Activated T-cell treated with anti-CD3 and anti-CD28 coated beads, Interleukin-2, amount 50 U/mL, for 24 hours (primary cell): ENCODE data around the gene ITGAX.
A peak's percentile ranks its signal among the peaks of the same experiment; 100 is the strongest.

Experiments used
- DNase-seq: peaks from one replicate; pipeline ENCODE4 v3.0.0-alpha.2; 2020
- H3K27ac Mint-ChIP-seq: 2 replicates; pipeline ENCODE4 v1.8.0; 2020; ENCODE audit warnings: mild to moderate bottlenecking, mixed read lengths
- H3K27me3 Mint-ChIP-seq: 2 replicates; pipeline ENCODE4 v1.8.0; 2020; ENCODE audit warnings: mixed read lengths
- H3K36me3 Mint-ChIP-seq: 2 replicates; pipeline ENCODE4 v1.8.0; 2020; ENCODE audit warnings: low read depth, mixed read lengths
- H3K4me1 Mint-ChIP-seq: 2 replicates; pipeline ENCODE4 v1.8.0; 2020; ENCODE audit warnings: low read depth, mixed read lengths
- H3K4me3 Mint-ChIP-seq: 2 replicates; pipeline ENCODE4 v1.8.0; 2020; ENCODE audit warnings: mild to moderate bottlenecking, moderate library complexity, mixed read lengths
- H3K9me3 Mint-ChIP-seq: 2 replicates; pipeline ENCODE4 v1.8.0; 2020; ENCODE audit warnings: mixed read lengths

The ITGAX gene

GRCh38 chr16:31357324-31358109, 2.5 kb downstream of the ITGAX start:
- no peak overlapping the region for H3K4me3 Mint-ChIP-seq
- no peak for DNase-seq
- H3K36me3 Mint-ChIP-seq: no peaks in the 10 kb centered on the region
- H3K9me3 Mint-ChIP-seq: no peaks in the 10 kb centered on the region
- H3K4me1 Mint-ChIP-seq: peaks cover 41% of the 10 kb centered on the region
- H3K27ac Mint-ChIP-seq: peak overlapping the region; percentile 44
- H3K27me3 Mint-ChIP-seq: no peaks in the 10 kb centered on the region

GRCh38 chr16:31360251-31360650, 5.3 kb downstream of the ITGAX start:
- no peaks in the 10 kb centered on the region for H3K36me3 Mint-ChIP-seq
- no peaks in the 10 kb centered on the region for H3K27me3 Mint-ChIP-seq
- no peaks in the 10 kb centered on the region for H3K9me3 Mint-ChIP-seq
- H3K27ac Mint-ChIP-seq: no peak overlapping the region
- DNase-seq: no peak
- H3K4me1 Mint-ChIP-seq: peaks cover 25% of the 10 kb centered on the region
- no peak overlapping the region for H3K4me3 Mint-ChIP-seq

DNA sequence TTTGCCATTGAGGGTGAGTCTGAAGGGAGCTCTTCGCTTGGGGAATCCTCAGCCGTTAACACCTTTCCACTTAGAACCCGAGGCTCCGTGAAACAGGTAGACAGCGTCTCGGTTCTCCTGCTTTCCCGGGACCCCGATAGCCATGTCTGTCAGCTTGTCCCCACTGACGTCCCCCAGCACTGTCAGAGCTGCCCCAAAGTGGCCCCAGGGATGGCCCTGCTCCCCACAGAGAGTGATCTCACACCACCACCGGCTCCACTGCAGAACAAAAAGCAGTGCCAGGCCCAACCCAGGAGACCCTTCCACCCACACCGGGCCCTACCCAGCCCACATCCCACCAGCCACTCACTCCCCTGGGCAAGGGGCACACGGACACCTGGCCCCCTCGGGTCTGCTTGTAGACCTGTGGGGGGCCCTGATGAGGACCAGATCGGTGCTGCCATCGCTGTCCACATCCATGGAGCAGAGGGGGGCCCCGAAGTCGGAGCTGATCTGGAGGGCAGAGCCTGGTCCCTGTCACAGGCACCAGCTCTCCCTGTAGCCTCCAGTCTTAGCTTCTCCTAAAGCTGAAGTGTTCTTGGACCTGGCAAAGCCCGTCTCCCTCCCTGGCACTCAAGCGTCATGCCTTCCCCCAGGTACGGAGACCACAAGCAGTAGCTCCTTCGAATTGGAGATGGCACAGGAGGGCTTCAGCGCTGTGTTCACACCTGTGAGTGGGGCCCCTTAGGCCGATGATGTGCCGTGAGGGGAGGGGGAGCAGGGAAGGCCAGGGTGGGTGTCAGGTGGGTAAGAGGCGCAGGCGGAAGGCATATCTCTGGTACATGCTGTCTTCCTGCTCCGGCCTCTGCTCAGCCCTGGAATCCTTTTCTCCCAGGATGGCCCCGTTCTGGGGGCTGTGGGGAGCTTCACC, 6.5 kb downstream of the ITGAX start:
- Mint-ChIP-seq H3K4me3 (no peak overlapping the region), H3K36me3 (no peaks in the 10 kb centered on the region), H3K27me3 (no peaks in the 10 kb centered on the region), H3K4me1 (peaks cover 24% of the 10 kb centered on the region), H3K9me3 (no peaks in the 10 kb centered on the region), H3K27ac (no peak overlapping the region)
- no peak for DNase-seq

DNA sequence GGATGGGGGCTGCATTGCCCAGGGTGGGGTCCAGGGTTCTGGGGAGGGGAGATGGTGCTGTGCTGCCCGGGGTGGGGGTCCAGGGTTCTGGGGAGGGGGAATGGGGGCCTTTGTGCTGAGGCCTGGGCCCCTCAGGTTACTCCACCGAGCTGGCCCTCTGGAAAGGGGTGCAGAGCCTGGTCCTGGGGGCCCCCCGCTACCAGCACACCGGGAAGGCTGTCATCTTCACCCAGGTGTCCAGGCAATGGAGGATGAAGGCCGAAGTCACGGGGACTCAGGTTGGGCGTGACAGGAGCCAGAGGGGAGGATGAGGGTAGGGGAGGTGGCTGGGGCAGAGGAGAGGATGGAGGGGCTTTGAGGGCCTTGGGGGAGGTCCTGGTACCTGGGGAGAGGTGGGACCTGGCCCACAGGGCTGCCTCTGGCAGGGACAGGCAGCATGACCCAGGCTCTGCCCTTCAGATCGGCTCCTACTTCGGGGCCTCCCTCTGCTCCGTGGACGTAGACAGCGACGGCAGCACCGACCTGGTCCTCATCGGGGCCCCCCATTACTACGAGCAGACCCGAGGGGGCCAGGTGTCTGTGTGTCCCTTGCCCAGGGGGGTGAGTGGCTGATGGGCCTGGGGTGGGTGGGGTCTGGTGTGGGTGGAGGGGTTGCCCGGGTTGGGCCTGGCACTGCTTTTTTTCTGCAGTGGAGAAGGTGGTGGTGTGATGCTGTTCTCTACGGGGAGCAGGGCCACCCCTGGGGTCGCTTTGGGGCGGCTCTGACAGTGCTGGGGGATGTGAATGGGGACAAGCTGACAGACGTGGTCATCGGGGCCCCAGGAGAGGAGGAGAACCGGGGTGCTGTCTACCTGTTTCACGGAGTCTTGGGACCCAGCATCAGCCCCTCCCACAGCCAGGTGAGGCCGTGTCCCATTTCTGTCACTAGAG, 7.8 kb downstream of the ITGAX start:
- Mint-ChIP-seq H3K4me1 (peaks cover 27% of the 10 kb centered on the region), H3K27ac (no peak overlapping the region), H3K4me3 (no peak overlapping the region), H3K27me3 (no peaks in the 10 kb centered on the region), H3K36me3 (no peaks in the 10 kb centered on the region), H3K9me3 (no peaks in the 10 kb centered on the region)
- DNase-seq: no peak

DNA sequence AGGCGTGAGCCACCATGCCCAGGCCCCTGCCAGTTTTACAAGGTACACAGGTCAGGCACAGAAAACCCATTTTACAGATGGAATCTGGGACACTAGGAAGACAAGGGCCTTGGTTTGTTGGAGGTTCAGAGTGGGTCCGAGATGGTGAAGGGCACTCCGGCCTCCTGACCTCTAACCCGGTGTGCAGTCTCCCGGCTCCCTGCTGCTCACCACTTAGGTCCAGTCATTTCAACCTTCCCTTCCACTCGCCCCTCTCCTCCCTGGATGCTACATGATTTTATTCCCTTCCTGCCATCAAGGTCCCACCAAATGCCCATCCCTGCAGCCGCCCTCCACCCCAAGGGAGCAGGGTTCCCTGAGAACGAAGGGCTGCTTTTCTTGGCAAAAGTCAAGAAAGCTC, 8.7 kb downstream of the ITGAX start:
- DNase-seq: no peak
- Mint-ChIP-seq H3K27me3 (no peaks in the 10 kb centered on the region), H3K36me3 (no peaks in the 10 kb centered on the region), H3K27ac (no peak overlapping the region), H3K4me1 (peaks cover 26% of the 10 kb centered on the region), H3K4me3 (no peak overlapping the region), H3K9me3 (no peaks in the 10 kb centered on the region)

GRCh38 chr16:31364421-31364820, 9.4 kb downstream of the ITGAX start:
- Mint-ChIP-seq H3K9me3 (no peaks in the 10 kb centered on the region), H3K4me3 (no peak overlapping the region), H3K27me3 (no peaks in the 10 kb centered on the region), H3K4me1 (peaks cover 26% of the 10 kb centered on the region), H3K36me3 (no peaks in the 10 kb centered on the region), H3K27ac (peak overlapping the region; percentile 44)
- no peak for DNase-seq

GRCh38 chr16:31365131-31365865, 10.3 kb downstream of the ITGAX start:
- Mint-ChIP-seq H3K4me1 (peaks cover 26% of the 10 kb centered on the region), H3K9me3 (no peaks in the 10 kb centered on the region), H3K36me3 (no peaks in the 10 kb centered on the region), H3K27me3 (no peaks in the 10 kb centered on the region), H3K27ac (peak overlapping the region; percentile 34), H3K4me3 (no peak overlapping the region)
- DNase-seq: no peak

- Mint-ChIP-seq H3K36me3 (no peaks in the 10 kb centered on the region), H3K4me3 (no peak overlapping the region)
These were observed 12.9 kb downstream of the ITGAX start for GRCh38 chr16:31367853-31368252.

GRCh38 chr16:31371008-31371407, 16.0 kb downstream of the ITGAX start:
- Mint-ChIP-seq H3K9me3 (no peaks in the 10 kb centered on the region), H3K36me3 (no peaks in the 10 kb centered on the region), H3K27ac (no peak overlapping the region)

More at GRCh38 chr16:31367853-31368252, 12.9 kb downstream of the ITGAX start:
- peaks cover 26% of the 10 kb centered on the region for H3K4me1 Mint-ChIP-seq
- H3K27ac Mint-ChIP-seq: no peak overlapping the region
- no peaks in the 10 kb centered on the region for H3K9me3 Mint-ChIP-seq
- no peaks in the 10 kb centered on the region for H3K27me3 Mint-ChIP-seq
- DNase-seq: no peak

GRCh38 chr16:31371619-31372484, 16.9 kb downstream of the ITGAX start:
- Mint-ChIP-seq H3K4me1 (peaks cover 9% of the 10 kb centered on the region), H3K27ac (no peak overlapping the region), H3K36me3 (no peaks in the 10 kb centered on the region), H3K9me3 (no peaks in the 10 kb centered on the region), H3K4me3 (no peak overlapping the region), H3K27me3 (peaks cover 2% of the 10 kb centered on the region)
- DNase-seq: no peak

More at GRCh38 chr16:31371008-31371407, 16.0 kb downstream of the ITGAX start:
- Mint-ChIP-seq H3K4me1 (peaks cover 16% of the 10 kb centered on the region), H3K27me3 (peaks cover 2% of the 10 kb centered on the region), H3K4me3 (no peak overlapping the region)
- DNase-seq: no peak

DNA sequence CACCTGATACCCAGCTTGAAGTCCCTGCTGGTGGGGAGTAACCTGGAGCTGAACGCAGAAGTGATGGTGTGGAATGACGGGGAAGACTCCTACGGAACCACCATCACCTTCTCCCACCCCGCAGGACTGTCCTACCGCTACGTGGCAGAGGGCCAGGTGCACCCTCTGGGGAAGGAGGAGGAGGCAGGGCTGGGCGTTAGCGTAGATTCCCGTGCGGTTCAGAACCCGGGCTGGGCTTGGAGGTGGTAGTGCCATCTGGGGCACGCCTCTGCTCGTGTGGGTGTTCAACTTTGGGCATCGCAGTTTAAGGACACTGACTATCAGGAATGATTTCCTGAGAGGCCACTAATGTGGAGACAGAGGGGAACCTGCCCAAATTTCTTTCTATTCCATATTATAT, 18.3 kb downstream of the ITGAX start:
- Mint-ChIP-seq H3K27ac (no peak overlapping the region), H3K4me3 (no peak overlapping the region), H3K4me1 (no peaks in the 10 kb centered on the region), H3K27me3 (peaks cover 2% of the 10 kb centered on the region), H3K9me3 (no peaks in the 10 kb centered on the region), H3K36me3 (no peaks in the 10 kb centered on the region)
- no peak for DNase-seq

DNA sequence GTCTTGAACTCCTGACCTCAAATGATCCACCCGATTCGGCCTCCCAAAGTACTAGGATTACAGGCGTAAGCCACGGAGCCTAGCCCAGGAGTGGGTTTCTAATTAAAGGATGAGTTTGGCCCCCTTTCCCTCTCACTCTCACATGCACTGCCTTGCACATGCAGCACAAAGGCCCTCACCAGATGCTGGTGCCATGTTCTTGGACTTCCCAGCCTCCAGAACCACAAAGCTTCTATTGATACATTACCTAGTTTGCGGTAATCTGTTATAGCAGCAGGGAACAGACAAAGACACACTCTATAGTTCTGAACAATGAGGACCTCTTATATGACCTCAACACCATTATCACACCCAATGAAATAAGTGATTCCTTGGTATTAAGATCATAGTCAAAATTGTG, 20.3 kb downstream of the ITGAX start:
- H3K4me3 Mint-ChIP-seq: no peak overlapping the region
- no peak overlapping the region for H3K27ac Mint-ChIP-seq
- H3K36me3 Mint-ChIP-seq: no peaks in the 10 kb centered on the region
- no peaks in the 10 kb centered on the region for H3K4me1 Mint-ChIP-seq
- no peak for DNase-seq
- H3K9me3 Mint-ChIP-seq: no peaks in the 10 kb centered on the region
- peaks cover 2% of the 10 kb centered on the region for H3K27me3 Mint-ChIP-seq

- no peak overlapping the region for H3K27ac Mint-ChIP-seq
These were observed 21.7 kb downstream of the ITGAX start for GRCh38 chr16:31376705-31377104.

More at GRCh38 chr16:31376705-31377104, 21.7 kb downstream of the ITGAX start:
- Mint-ChIP-seq H3K4me3 (no peak overlapping the region), H3K36me3 (no peaks in the 10 kb centered on the region), H3K4me1 (no peaks in the 10 kb centered on the region), H3K27me3 (peaks cover 2% of the 10 kb centered on the region), H3K9me3 (no peaks in the 10 kb centered on the region)
- no peak for DNase-seq
